PC-3 (cell line): Measurements from ENCODE around the gene RPS6KA2. TPM values are rescaled to one million over a fixed set of nuclear protein-coding genes. Genes with fewer than 3 reads are reported as not detected.

ENCODE experiments used
- ATAC-seq: fragments of 200-7000 bp; cut with Tn5 transposase; 2 replicates; pipeline ENCODE4 v1.9.1; 2020; ENCODE audit warnings: mild to moderate bottlenecking, moderate library complexity
- BruUV-seq: library from RNA; stranded (reverse); fragments of 400-500 nt; replicated peaks from 2 replicates; lab custom pipeline; 2021; lab: Mats Ljungman, UMichigan
- CTCF ChIA-PET: fragments of 300-600 bp; sonication (Branson Sonifier 250); formaldehyde crosslinking; loops from one replicate; lab custom pipeline; 2022; ENCODE audit warnings: antibody characterized with exemption; lab: Charles Lee
- POLR2A ChIA-PET: fragments of 300-600 bp; sonication (Branson Sonifier 250); formaldehyde crosslinking; loops from one replicate; lab custom pipeline; 2022; ENCODE audit warnings: antibody characterized with exemption; ENCODE audit not compliant: unreplicated experiment; lab: Charles Lee
- DNase-seq: peaks from one replicate; pipeline ENCODE4 v3.0.0-alpha.2; 2015
- H2AFZ ChIP-seq: fragments of 300-600 bp; sonication (generic); 2 replicates; pipeline ENCODE4 v1.6.0; 2016; ENCODE audit warnings: antibody characterized with exemption, low read length
- H3F3A ChIP-seq: fragments of 300-600 bp; sonication (generic); one replicate; pipeline ENCODE4 v1.6.0; 2017; ENCODE audit warnings: antibody characterized with exemption, low read length, control low read depth, mild to moderate bottlenecking; ENCODE audit not compliant: unreplicated experiment
- H3K27ac ChIP-seq: fragments of 300-600 bp; sonication (generic); 2 replicates; pipeline ENCODE4 v1.5.1; 2016; ENCODE audit warnings: mild to moderate bottlenecking, low read length
- H3K27me3 ChIP-seq: fragments of 300-600 bp; sonication (generic); 2 replicates; pipeline ENCODE4 v1.6.1; 2016; ENCODE audit warnings: low read length, mixed read lengths
- H3K36me3 ChIP-seq: fragments of 300-600 bp; sonication (generic); 2 replicates; pipeline ENCODE4 v1.6.1; 2016; ENCODE audit warnings: low read depth, mixed run types, low read length, mixed read lengths
- H3K4me1 ChIP-seq: fragments of 300-600 bp; sonication (generic); 2 replicates; pipeline ENCODE4 v1.5.1; 2016; ENCODE audit warnings: low read length; ENCODE audit not compliant: insufficient read depth
- H3K4me2 ChIP-seq: fragments of 300-600 bp; sonication (generic); 2 replicates; pipeline ENCODE4 v1.6.0; 2016; ENCODE audit warnings: low read length
- H3K4me3 ChIP-seq: fragments of 300-600 bp; sonication (generic); 2 replicates; pipeline ENCODE4 v1.5.1; 2016; ENCODE audit warnings: mild to moderate bottlenecking, low read length, mixed read lengths
- H3K79me2 ChIP-seq: fragments of 300-600 bp; sonication (generic); 2 replicates; pipeline ENCODE4 v1.6.1; 2017; ENCODE audit warnings: low read length, mixed read lengths
- H3K9ac ChIP-seq: fragments of 300-600 bp; sonication (generic); 2 replicates; pipeline ENCODE4 v1.6.0; 2016; ENCODE audit warnings: mild to moderate bottlenecking, low read length
- H3K9me2 ChIP-seq: fragments of 300-600 bp; sonication (generic); replicated peaks from 2 replicates; pipeline ENCODE4 v1.6.1; 2016; ENCODE audit warnings: mixed run types, low read length, mixed read lengths
- H3K9me3 ChIP-seq: fragments of 300-600 bp; sonication (generic); 2 replicates; pipeline ENCODE4 v1.6.1; 2016; ENCODE audit warnings: low read length, mixed read lengths
- H4K20me1 ChIP-seq: fragments of 300-600 bp; sonication (generic); 2 replicates; pipeline ENCODE4 v1.6.1; 2016; ENCODE audit warnings: low read length, mixed read lengths
- EZH2 ChIP-seq: fragments of 300-600 bp; sonication (generic); IDR thresholded peaks from one replicate; pipeline ENCODE4 v1.6.1; 2017; ENCODE audit warnings: antibody characterized with exemption, mild to moderate bottlenecking, low read length; ENCODE audit not compliant: unreplicated experiment
- EZH2phosphoT487 ChIP-seq: fragments of 300-600 bp; sonication (generic); IDR thresholded peaks from 2 replicates; pipeline ENCODE4 v1.6.1; 2018; ENCODE audit warnings: mild to moderate bottlenecking, antibody characterized with exemption, low read length, borderline replicate concordance
- intact Hi-C: fragments of 100-400 bp; cut with micrococcal nuclease; formaldehyde crosslinking; loops from 2 replicates; pipeline ENCODE4 v1.9.0; 2023
- total RNA-seq: library from RNA; depleted of rRNA; stranded (reverse); fragments of >200 nt; gene quantifications from 2 replicates; pipeline ENCODE4 v1.2.3, GENCODE V29; 2014
- TF ChIP-seq, protein P1 (sequence below): fragments of 300-600 bp; sonication (generic); conservative IDR thresholded peaks from 2 replicates; pipeline ENCODE4 v1.5.1; 2017; ENCODE audit warnings: antibody characterized with exemption, low read depth, mild to moderate bottlenecking, low read length

Gene RPS6KA2
- total RNA-seq, 1 experiment from 2014 or later, result 5.1 TPM

DNA sequence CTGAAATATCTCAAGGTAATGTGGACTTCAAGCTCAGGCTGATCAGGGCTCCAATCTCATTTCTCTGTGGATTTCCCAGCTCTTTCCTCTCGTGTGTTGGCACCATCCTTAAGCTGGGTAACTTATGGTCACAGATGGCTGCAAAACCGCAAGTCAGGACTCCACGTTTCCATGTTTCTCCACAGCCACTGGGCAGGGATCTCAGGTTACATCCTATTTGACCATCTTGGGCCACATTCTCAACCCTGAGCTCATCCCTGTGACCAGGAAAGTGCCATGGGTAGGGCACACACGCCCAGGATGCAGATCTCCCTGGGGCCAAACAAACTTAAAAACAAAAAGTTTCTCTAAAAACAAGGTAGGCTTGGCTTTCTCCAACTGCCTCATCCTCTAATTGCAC, 15.4 kb downstream of the RPS6KA2 start:
- Histone ChIP-seq H2AFZ (no peak overlapping the region), H3K4me1 (no peaks in the 10 kb centered on the region; the same call in 1 of the 2 replicates), H3K9me2 (no peaks in the 10 kb centered on the region), H3K4me2 (no peak overlapping the region), H3K9ac (no peak overlapping the region), H3K36me3 (no peaks in the 10 kb centered on the region), H3K27me3 (no peaks in the 10 kb centered on the region), H4K20me1 (no peaks in the 10 kb centered on the region), H3K79me2 (no peaks in the 10 kb centered on the region), H3K4me3 (no peak overlapping the region), H3K27ac (no peak overlapping the region), H3F3A (no peaks in the 10 kb centered on the region), H3K9me3 (no peaks in the 10 kb centered on the region)
- ChIA-PET POLR2A (no interaction called here), CTCF (no interaction called here)
- intact Hi-C loops, result no loop called here
- no peak for TF ChIP-seq EZH2phosphoT487
- TF ChIP-seq, protein P1, sequence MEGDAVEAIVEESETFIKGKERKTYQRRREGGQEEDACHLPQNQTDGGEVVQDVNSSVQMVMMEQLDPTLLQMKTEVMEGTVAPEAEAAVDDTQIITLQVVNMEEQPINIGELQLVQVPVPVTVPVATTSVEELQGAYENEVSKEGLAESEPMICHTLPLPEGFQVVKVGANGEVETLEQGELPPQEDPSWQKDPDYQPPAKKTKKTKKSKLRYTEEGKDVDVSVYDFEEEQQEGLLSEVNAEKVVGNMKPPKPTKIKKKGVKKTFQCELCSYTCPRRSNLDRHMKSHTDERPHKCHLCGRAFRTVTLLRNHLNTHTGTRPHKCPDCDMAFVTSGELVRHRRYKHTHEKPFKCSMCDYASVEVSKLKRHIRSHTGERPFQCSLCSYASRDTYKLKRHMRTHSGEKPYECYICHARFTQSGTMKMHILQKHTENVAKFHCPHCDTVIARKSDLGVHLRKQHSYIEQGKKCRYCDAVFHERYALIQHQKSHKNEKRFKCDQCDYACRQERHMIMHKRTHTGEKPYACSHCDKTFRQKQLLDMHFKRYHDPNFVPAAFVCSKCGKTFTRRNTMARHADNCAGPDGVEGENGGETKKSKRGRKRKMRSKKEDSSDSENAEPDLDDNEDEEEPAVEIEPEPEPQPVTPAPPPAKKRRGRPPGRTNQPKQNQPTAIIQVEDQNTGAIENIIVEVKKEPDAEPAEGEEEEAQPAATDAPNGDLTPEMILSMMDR, result no peak
- TF ChIP-seq EZH2, result no peak
- ATAC-seq, result peak; percentile 48; the same call in 1 of the 2 replicates
- BruUV-seq, result no TSS peak
- peak; percentile 19 for DNase-seq

DNA sequence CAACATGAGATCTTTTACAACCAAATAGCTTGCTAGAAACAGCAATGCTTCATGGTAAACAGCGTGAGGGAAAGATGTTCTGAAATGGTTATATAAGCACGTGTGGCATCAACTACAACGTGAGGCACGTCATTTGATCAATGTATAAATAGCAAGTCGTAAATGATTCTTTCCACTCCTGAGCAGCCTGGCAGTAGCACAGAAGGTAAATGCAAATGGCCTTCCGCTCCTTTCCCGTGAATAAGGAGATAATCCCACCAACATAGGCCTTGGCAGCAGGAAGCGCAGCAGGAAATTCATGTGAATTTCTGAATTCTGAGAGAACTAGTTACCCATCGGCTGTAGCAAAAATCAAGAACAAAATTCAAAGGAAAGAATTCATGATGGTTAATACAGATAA, 17.0 kb downstream of the RPS6KA2 start:
- H3K9me2 ChIP-seq, result no peaks in the 10 kb centered on the region
- ATAC-seq (no peak), DNase-seq (no peak)
- H3K79me2 ChIP-seq, result no peaks in the 10 kb centered on the region
- H4K20me1 ChIP-seq, result no peaks in the 10 kb centered on the region
- no peaks in the 10 kb centered on the region; the same call in 1 of the 2 replicates for H3K4me1 ChIP-seq
- no peaks in the 10 kb centered on the region for H3F3A ChIP-seq
- no peaks in the 10 kb centered on the region for H3K27me3 ChIP-seq
- H3K9ac ChIP-seq, result no peak overlapping the region
- no TSS peak for BruUV-seq
- no peaks in the 10 kb centered on the region for H3K36me3 ChIP-seq
- intact Hi-C loops, result no loop called here
- CTCF ChIA-PET, result no interaction called here
- no peaks in the 10 kb centered on the region for H3K9me3 ChIP-seq
- no peak for TF ChIP-seq EZH2
- TF ChIP-seq, protein P1, result no peak
- TF ChIP-seq EZH2phosphoT487, result no peak
- H3K27ac ChIP-seq, result no peak overlapping the region
- no peak overlapping the region for H3K4me3 ChIP-seq
- POLR2A ChIA-PET, result no interaction called here
- no peak overlapping the region for H2AFZ ChIP-seq
- no peak overlapping the region for H3K4me2 ChIP-seq

DNA sequence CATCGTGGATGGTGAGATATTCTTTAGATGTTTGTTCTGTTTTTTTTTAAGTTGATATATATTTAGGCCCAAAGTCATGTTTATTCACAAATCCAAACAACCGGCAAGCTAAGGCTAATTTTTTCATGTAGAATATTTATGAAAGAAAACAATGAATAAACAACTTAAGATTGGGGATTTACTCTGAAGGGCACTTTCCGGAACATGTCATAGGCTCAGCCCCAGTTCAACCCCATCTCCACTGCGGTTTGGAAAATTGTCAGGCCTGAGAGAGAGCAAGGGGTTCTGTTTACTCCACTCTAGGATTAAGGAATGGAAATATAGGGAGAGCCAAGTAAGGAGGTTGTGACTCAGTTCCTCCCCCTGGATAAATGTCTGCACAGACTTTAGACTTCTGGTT, 18.3 kb downstream of the RPS6KA2 start:
- no peak for ATAC-seq
- H3K9me2 ChIP-seq, result no peaks in the 10 kb centered on the region
- no peak overlapping the region for H2AFZ ChIP-seq
- BruUV-seq, result no TSS peak
- no peaks in the 10 kb centered on the region for H3K36me3 ChIP-seq
- H3K79me2 ChIP-seq, result no peaks in the 10 kb centered on the region
- no peak overlapping the region for H3K4me3 ChIP-seq
- H3K27ac ChIP-seq, result no peak overlapping the region
- ChIA-PET CTCF (no interaction called here), POLR2A (no interaction called here)
- no peak overlapping the region for H3K4me2 ChIP-seq
- H3K9me3 ChIP-seq, result no peaks in the 10 kb centered on the region
- DNase-seq, result no peak
- intact Hi-C loops, result no loop called here
- no peaks in the 10 kb centered on the region for H4K20me1 ChIP-seq
- no peaks in the 10 kb centered on the region; the same call in 1 of the 2 replicates for H3K4me1 ChIP-seq
- no peak overlapping the region for H3K9ac ChIP-seq
- no peaks in the 10 kb centered on the region for H3K27me3 ChIP-seq
- TF ChIP-seq, protein P1, result no peak
- TF ChIP-seq EZH2 (no peak), EZH2phosphoT487 (no peak)
- no peaks in the 10 kb centered on the region for H3F3A ChIP-seq
